Stimulated activated CD8-positive, alpha-beta memory T cell treated with anti-CD3 and anti-CD28 coated beads, Interleukin-4, amount 100 ng/mL, for 1 hour (primary cell): Measurements from ENCODE around the gene WIPF2.
"Not testable (repeated sequence)": the region's sequence is repeated elsewhere in the genome, so short reads cannot be mapped to it uniquely, and the experiment has no call there.

Source experiments
- DNase-seq, 2 donors: peaks; one replicate each; pipeline ENCODE4 v3.0.0-alpha.2; 2020; ENCODE audit warnings: low read depth in 2 of 2, low spot score in 1 of 2

The WIPF2 gene

GRCh38 chr17:40191237-40192208, 27.6 kb upstream of the WIPF2 start:
- DNase-seq = peak; percentile 31 to 43

- DNase-seq = no peak
Observed at GRCh38 chr17:40192961-40193360, 26.1 kb upstream of the WIPF2 start.

GRCh38 chr17:40194821-40195220, 24.3 kb upstream of the WIPF2 start:
- DNase-seq = no peak

GRCh38 chr17:40197550-40197949, 21.6 kb upstream of the WIPF2 start:
- no peak for DNase-seq

- DNase-seq = not testable (repeated sequence)
Observed at GRCh38 chr17:40197965-40198456, 21.1 kb upstream of the WIPF2 start.

- DNase-seq = no peak
Observed at GRCh38 chr17:40198576-40198975, 20.5 kb upstream of the WIPF2 start.

- no peak for DNase-seq
Observed at GRCh38 chr17:40203131-40203530, 16.0 kb upstream of the WIPF2 start.

- not testable (repeated sequence) for DNase-seq
Observed at GRCh38 chr17:40206193-40206592, 12.9 kb upstream of the WIPF2 start.

- DNase-seq = no peak
Observed at GRCh38 chr17:40209404-40210093, 9.6 kb upstream of the WIPF2 start.

- not testable (repeated sequence) for DNase-seq
Observed at GRCh38 chr17:40213914-40214313, 5.2 kb upstream of the WIPF2 start.

GRCh38 chr17:40218006-40218739, 931 bp upstream of the WIPF2 start:
- no peak for DNase-seq

GRCh38 chr17:40219594-40220338, 662 bp downstream of the WIPF2 start:
- DNase-seq = peak in 1 of 2 donors; percentile 2

- DNase-seq = no peak
Observed at GRCh38 chr17:40224718-40225550, 5.8 kb downstream of the WIPF2 start.

GRCh38 chr17:40229146-40229545, 10.0 kb downstream of the WIPF2 start:
- not testable (repeated sequence) for DNase-seq

GRCh38 chr17:40230670-40231069, 11.6 kb downstream of the WIPF2 start:
- DNase-seq = no peak

GRCh38 chr17:40231928-40232327, 12.8 kb downstream of the WIPF2 start:
- DNase-seq = not testable (repeated sequence)

- DNase-seq = no peak
Observed at GRCh38 chr17:40241252-40241834, 22.2 kb downstream of the WIPF2 start.

- no peak for DNase-seq
Observed at GRCh38 chr17:40242774-40243173, 23.7 kb downstream of the WIPF2 start.

- DNase-seq = no peak
Observed at GRCh38 chr17:40243761-40244160, 24.7 kb downstream of the WIPF2 start.
